HG03045 (cell line): ENCODE data around the gene DISC1.
"Not testable (repeated sequence)": the region's sequence is repeated elsewhere in the genome, so short reads cannot be mapped to it uniquely, and the experiment has no call there.

Source experiments
- ATAC-seq: cut with Tn5 transposase; IDR thresholded peaks from one replicate; pipeline ENCODE4 v1.9.1; 2021; ENCODE audit warnings: mild to moderate bottlenecking, moderate library complexity; ENCODE audit not compliant: unreplicated experiment

The DISC1 gene

DNA sequence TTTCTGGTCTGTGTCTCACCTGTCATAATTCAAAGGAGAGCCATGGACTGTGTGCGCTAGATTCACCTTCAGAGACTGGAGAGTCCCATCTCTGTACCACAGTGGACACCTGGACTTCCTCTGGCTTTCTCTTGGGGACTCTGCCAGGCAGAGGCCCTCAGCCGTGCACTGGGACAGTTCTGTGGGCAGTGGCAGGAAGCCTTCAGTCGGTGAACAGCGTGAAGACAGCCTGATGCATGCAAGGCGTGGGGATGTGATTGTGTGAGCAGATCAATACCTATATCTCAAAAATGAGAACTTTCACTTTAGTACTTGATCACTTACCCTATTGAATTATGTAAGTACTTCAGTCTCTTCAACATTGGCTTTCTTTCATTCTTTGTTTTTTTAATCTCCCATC, 245.3 kb downstream of the DISC1 start:
- no peak for ATAC-seq

DNA sequence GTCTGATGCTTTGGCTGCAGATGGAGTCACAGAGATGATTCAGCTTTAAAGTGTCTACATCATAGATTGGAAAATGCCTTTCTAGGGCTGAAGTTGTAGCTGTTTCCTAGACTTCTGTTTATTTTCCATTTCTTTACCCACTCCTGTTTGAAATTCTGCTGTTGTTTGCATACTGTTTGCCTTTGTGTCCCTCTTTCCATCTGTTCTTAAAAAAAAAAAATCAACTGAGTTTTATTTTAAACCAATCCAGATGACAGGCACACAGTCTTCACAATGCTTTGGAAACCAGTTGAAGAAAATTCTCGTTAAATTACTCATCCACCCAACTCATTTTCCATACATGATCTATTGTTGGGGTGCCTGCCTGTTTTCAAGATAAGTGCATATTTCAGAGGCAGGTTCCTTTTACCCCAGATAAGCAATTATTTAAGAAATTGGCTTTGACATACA, 245.9 kb downstream of the DISC1 start:
- no peak for ATAC-seq

DNA sequence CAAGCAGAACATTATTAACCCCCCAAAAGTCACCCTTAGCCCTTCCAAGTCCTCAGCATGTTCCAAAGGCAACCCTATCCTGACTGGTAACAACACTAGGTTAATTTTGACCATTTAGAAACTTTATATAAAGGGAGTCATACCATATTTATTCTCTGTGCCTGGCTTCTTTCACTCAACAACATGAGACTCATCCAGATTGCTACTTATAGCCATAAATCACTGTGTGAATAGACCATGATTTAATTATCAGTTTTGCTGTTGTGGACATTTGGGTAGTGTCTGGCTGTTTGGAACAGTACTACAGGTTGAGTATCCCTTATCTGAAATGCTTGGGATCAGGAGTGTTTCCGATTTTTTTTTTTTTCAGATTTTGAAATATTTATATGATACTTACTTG, 252.1 kb downstream of the DISC1 start:
- ATAC-seq = no peak

DNA sequence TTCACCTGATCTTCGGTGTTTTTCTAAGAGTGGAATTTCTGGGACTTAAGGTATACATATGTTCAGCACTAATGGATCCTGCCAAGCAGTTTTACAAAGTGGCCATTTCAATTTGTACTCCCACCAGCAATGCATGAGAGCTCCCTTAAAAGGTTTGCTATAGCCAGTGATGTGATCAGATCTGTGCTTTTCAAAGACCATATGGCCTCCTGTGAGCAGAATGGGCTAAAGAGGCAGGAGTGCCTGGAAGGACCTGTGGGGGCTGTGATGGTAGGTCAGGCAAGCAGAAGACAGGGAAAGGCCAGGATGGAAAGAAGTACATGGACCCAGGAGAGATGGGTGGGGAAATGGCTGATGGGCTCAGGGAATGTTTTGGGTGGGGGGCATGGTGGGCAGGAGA, 252.7 kb downstream of the DISC1 start:
- ATAC-seq = no peak

DNA sequence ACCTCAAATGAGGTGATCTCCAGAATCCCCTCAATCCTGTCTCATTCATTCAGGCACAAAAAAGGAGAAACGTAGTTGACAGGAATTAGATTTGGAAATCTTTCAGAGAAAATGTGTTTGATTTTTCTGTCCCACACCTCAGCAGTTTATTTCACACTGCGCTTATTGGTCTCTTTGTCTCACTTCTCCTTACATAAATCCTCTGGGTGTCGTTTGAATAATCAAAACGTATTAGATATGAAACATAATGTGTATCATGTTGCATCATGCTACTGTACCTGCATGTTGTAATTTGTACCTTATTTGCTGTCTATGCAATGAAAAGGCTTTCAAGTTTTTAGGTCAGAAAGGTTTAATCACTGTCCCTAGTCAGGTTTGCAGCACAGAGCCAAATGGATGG, 255.7 kb downstream of the DISC1 start:
- ATAC-seq = no peak

DNA sequence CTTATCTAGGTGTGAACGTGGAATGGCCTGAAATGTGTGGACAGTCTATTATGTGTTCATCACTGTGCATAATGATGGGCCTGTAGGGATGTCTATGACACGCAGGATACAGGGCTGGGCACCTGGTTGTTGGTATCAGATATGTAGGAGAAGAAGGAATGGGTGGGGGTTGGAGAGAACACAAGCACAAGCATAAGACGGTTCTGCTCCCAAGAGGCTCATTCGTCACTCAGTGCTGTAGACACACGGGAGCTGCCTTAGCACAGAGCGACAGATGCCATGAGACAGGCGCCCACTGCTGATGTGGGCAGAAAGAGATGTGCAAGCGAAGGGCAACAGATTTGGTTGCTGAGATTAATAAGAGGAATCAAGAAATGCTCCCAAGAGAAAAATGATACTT, 256.2 kb downstream of the DISC1 start:
- no peak for ATAC-seq

DNA sequence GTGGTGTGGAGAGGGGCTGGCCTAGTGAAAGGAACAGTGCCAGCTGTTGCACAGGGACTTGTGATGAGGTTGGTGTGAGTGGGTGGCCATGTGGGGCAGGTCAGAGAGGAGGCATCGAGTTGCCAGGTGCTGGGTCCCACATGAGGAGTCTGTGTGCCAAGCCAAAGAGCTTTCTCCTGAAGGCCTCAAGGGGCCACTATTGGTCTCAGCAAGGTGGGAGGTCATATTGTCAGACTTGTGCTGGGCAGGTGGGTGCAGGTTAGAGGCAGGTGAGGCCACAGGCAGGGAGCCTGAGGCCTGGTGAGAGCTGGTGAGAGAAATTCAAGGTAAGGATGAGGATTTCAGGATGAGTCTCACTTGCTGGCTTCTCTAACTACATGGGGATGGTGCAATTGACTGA, 256.8 kb downstream of the DISC1 start:
- no peak for ATAC-seq

DNA sequence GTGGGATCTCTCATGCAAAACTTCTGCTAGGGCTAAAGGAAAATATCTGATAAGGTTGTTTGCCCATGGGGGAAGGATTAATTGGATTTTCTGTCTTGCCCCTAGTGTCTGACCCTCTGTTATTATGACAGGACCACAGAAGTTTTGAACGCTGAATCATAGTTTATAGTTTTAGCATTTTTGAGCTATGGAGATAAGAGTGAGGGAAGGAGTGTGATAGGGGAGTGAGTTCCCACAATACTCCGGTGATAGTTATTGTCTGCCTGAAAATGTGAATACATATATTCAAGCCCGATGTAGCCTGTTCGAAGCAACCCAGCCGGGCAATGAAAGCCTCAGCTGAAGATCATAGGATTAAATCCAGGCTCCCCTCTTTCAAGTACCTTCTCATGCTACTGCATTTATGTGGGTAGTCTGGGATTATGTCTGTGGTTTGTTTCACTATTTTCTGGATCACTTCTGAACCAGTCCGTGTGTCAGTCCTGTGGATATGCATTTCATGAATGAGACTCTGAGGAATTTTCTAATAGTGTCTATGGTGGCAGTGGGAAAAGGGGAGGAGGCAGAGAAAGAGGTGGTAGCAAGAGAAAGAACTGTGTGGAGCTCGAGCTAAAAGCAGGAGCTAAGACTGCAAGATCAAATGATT, 258.7 kb downstream of the DISC1 start:
- no peak for ATAC-seq

DNA sequence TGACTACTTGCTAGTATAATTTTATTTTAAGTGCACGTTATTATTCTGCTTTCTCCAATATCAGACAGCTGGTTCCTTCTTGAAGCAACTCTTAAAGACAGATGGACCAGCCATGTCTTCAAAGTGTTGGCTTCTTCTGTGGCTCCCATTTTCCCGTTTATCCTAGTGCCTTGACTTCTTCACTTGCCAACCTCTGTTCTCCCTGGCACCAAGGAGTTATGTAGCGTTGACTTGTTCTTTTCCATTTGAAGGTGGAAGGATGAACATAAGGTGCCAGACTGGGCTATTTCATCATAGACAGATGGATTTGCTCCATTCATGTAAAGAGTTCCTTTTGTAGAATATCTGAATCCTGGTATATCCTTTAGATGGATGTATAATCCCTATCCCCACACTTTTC, 260.6 kb downstream of the DISC1 start:
- ATAC-seq = no peak

DNA sequence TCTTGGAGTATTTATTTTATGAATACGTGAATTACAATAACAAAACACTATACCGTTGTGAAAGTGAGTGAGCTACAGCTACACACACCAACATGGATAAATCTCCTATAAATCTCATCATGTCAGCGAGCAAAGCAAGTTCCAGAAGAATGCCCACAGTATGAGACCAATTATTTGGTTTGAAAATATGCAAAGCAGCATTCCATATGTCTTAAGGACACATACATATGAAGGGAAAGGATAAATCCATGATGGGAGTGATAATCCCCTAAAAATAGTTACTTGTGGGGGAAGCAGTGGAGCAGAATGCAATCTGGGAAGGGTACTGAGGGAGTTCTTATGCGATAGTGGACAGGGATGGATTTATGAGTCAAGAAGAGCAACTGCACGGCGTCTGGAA, 261.3 kb downstream of the DISC1 start:
- ATAC-seq = no peak

DNA sequence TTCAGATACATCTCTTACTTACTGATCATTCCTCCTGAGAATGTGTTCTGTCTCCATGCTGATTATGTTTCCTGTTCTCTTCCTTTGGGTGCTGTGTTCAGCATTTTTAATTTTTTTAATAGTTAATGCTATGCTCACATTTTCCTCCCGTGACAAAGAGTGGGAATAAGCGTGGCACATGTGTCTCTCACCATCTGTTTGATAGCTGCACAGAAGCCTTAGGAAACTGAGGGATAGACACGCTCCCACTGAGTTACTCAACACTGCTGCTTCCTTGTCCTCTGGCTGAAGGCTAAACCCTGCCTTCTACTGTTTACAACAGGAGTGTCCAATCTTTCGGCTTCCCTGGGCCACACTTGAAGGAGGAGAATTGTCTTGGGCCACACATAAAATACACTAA, 264.2 kb downstream of the DISC1 start:
- ATAC-seq = no peak

DNA sequence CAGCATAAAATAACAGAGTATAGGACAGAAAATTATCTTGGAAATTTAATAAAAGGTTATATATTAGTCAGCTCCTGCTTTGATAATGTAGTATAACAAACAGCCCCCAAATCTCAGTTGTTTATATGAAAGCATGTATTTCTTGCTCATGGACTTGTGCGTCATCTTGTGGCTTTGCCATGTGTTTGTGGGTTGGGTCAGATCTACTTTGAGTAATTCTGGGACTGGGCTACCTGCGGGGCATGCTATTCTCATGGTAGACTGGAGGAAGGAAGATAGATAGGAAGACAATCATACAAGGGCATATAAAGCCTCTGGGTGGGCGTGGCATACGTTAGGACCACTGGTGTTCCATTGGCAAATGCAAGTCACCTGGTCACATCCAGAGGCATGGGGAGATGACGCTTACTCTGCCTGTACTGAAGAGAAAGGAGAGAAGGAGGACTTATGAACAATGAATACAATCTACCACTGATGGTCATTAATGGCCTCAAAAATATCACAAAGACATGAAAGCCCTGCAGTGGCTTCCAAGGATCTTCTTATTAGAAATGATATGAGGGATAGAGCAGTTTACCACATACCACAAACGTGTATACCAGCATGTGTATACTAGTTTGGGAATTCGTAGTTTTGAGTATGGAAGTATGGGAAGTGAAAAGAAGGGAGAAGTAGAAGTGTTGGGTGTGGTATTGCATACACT, 267.0 kb downstream of the DISC1 start:
- ATAC-seq = no peak

DNA sequence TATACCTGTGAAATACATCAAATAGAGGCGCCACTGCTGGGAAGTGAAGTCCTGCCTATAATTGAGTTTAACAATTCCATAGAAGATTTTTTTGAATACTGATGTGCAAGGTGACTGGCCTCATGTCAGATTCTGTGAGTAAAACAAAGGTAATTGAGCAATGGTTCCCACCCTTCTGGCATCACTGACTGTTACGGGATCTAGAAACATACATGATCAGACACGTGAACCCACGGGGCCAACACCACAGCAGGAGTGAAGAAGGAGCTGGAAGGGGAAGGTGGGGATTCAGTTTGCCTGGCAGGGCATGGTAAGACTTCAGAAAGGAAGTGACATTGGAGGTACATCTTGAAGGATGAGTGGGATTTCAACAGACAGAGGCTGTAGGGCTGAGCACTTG, 270.2 kb downstream of the DISC1 start:
- no peak for ATAC-seq

DNA sequence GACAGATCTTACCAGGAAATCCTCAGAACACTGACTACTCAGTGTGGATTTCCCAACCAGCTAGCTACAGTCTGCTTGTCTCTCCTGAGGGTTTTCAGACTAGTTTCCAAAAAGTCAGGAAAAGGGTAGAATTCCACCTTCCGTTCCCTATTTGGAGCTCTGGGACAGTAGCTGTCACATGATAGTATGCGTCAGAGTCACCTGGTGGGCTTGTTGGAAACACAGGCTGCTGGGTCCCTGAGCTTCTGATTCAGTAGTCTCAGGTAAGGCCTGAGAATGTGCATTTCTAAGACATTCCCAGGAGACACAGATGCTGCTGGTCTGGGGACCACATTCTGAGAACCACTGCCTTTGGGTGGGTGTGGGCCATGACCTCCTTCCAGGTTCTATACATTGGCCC, 272.5 kb downstream of the DISC1 start:
- no peak for ATAC-seq

DNA sequence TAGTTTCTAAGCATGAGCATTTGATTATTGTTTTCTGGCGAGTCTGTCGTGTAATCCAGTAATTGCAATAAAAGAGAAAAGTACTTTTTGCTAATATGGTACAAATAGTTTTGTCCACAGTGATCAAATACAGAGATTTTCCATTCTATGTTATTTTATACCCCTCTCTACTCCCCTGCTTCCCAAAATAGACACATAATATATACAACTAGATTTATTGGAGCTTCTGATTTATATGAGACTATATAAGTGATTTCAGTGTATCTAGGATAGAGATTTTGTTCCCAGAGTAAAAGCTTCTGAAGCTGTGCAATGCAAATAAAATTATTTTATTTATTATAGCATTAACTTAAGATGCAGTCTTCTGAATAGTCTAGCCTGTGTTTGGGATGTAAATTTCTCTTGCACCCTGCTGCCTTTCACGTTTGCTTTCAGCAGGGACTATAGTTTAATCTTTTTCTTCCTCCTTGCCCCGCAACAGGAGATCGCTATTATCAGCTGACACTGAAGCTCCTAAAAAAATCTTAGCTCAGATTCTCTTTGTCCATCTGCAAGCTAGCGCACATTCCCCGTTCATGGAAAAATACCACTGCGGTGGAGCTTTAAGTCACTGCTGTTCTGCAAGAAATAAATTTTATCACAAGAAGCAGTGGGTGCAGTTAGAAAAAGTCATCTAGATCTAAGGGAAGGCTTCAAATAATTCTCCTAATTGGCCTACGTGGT, 273.3 kb downstream of the DISC1 start:
- ATAC-seq = no peak

DNA sequence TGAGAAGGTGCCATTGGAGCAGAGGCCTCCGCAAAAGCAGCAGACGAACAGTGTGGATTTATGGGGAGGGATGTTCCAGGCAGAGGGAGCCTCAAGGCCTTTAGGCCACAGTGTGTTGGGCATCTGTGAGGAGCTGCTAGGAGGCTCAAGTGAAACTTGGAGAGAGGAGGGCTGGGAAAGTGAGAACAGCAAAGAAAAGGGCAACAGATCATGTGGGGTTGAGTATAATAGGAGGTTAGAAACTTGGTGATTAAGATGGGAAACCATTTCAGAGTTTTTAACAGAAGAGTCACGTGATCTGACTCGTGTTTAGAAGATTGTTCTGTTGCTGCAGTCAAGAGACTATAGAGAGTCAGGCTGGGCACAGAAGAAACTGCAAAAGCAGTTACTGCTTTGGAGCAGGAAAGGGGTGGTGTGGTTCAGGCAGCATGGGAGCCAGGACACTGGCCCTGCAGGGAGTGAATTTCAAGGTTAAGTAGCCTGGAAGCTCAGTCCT, 277.0 kb downstream of the DISC1 start:
- no peak for ATAC-seq

DNA sequence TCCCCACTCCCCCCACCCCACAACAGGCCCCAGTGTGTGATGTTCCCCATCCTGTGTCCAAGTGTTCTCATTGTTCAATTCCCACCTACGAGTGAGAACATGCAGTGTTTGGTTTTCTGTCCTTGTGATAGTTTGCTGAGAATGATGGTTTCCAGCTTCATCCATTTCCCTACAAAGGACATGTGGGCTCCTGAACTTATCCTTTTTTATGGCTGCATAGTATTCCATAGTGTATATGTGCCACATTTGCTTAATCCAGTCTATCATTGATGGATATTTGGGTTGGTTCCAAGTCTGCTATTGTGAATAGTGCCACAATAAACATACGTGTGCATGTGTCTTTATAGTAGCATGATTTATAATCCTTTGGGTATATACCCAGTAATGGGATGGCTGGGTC, 280.7 kb downstream of the DISC1 start:
- ATAC-seq = not testable (repeated sequence)

DNA sequence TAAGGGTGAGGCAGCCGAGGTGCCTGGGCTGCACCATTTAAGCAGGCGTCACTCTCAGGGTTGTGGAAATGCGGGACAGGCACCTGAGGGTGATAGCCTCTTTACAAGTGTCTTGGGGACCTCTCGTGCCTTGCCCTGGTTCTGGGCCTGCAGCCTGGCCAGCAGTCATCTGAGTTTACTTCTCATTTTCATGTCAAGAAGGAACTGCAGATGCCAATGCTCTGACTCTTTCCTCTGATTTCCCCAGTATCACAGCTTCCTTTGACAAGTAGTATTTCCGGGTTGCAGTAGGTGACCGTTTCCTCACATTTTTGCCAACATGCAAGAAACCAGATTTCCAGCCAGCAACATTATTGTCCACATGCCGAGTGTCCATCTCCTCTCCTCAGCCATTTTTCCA, 286.9 kb downstream of the DISC1 start:
- no peak for ATAC-seq

DNA sequence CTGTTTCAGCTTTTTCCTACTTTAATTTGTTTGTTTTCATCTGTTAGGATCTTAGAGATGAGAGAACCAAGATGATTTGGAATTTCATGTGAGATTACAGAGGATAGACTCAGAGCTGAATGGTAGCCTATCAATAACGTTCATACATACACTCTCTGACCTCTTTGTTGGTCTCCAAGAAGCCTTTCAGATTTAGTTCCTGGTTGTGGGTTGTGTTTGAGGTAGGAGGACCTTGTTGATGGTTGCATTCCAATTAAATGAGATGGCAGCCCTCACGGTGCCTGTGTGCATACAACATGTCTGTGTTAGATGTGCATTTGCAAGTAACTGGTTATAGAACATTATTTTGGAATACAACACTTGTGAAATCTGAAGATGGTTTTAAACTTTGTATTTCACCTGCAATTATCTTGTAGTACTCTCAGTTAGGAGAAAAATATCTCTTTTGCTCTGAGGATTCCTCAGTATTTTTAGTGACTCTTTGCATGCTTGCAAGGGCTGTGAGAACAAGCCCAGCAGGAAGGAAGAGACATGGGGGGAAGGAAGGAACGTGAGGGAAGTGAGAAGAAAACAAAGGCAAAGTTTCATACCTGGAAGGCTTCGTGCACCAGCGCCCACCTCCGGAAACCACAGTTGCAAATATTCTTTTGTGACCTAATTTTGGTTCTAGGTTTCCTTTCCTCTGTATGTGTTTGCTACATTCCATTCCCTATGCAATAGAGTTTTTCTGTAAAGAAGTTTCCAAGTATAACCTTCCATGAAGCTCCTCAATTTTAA, 291.8 kb downstream of the DISC1 start:
- no peak for ATAC-seq

DNA sequence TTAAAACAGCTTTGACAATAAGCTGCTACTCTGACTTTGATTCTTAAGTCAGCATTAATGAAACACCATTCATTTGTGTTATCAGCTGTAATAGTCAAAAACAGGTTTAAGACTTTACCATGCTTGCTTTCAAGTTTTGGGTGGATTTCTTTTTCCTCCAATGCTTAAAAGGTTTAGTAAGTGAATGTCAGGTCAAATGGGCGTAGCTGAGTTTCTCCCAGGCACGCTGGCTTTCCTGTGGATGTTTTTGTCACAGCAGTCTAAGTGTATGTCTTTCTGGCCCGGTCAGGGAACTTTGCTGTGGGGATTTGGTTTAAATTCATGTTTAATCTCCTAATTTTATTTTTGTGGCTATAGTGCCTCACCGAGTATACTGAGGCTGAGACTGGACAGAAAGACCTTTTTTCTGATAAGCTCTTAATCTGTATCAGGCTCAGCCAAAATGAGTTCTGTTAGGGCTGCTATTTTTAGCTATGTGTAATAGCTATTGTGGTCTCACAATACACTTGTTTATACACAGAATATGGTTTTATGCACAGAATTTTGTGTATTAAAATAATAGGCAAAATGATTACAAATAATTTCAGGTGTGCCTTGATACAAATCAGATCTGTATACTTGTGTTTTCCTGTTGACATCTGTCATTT, 292.8 kb downstream of the DISC1 start:
- ATAC-seq = no peak

DNA sequence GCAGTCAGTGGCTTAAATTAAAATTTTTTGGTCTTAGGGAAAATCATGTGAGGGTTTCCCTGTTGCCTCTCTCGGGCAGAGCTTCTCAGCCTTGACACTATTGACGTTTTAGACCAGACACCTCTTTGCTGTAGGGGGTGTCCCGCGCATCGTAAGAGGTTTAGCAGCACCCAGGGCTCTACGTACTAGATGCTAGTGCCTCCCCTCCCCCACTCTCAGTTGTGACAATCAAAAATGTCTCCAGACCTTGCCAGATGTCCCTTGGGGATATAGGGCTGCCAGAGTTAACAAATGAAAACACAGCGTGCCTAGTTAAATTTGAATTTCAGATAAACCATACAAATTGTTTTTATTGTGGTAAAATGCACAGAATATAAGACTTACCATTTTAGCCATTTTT, 293.3 kb downstream of the DISC1 start:
- no peak for ATAC-seq
